ENCODE measurements around the gene CHCHD1. TPM values are rescaled to one million over a fixed set of nuclear protein-coding genes. Genes with fewer than 3 reads are reported as not detected.

CHCHD1 gene
- total and polyA plus RNA-seq, 7 experiments from 2014 or later = 5.6 to 49.6 (median 17.1) TPM

- H3K9me3 ChIP-seq (ENCODE audit: control insufficient read depth in 2 of 3, low read length in 3 of 3) = no peaks in the 10 kb centered on the region
- H3K27ac ChIP-seq (ENCODE audit: low read depth, low read length) = no peak overlapping the region
- intact Hi-C loops (cut with micrococcal nuclease) = loop anchor here in 1 of 2 donors (5.0 kb wide), 1 partner anchor 316 kb away; the partner anchor contains the start of gene PPP3CB
- peaks cover 23 to 33% (median 27%) of the 10 kb centered on the region in 7 donors for H3K4me1 Mint-ChIP-seq
- H3K27ac Mint-ChIP-seq = peak overlapping the region; percentile 64 to 91 (median 86)
- DNase-seq (no peak), ATAC-seq (no peak)
- no peaks in the 10 kb centered on the region for H3K27me3 ChIP-seq (ENCODE audit: control insufficient read depth in 2 of 2, insufficient read depth in 2 of 2, low read length in 2 of 2)
- CTCF ChIA-PET = no interaction called here
- peaks cover 0 to 50% (median 27%) of the 10 kb centered on the region in 5 donors for H3K36me3 Mint-ChIP-seq
- H3K4me3 ChIP-seq (ENCODE audit: low read length) = no peak overlapping the region
- H3K36me3 ChIP-seq (ENCODE audit: control insufficient read depth in 2 of 3, insufficient read depth in 3 of 3, low read length in 3 of 3) = peaks cover 0 to 69% (median 4%) of the 10 kb centered on the region in 3 experiments
- peaks cover 15 to 19% of the 10 kb centered on the region in 2 donors for H3K4me1 ChIP-seq (ENCODE audit: control insufficient read depth in 2 of 2, insufficient read depth in 2 of 2, low read length in 2 of 2)
- H3K9me3 Mint-ChIP-seq = peaks cover 0 to 2% (median 0%) of the 10 kb centered on the region in 11 donors
- POLR2A ChIA-PET = interaction anchor here (0.6 to 1.5 kb wide), 5 partner anchors 14 to 371 kb away, joined by 3 to 7 read pairs (median 3); a partner anchor contains a TSS
- no peaks in the 10 kb centered on the region for H3K27me3 Mint-ChIP-seq
- peak overlapping the region in 2 of 10 donors; percentile 39 to 62 for H3K4me3 Mint-ChIP-seq
These were observed 31.5 kb downstream of the CHCHD1 start for GRCh38 chr10:73813333-73813732.

DNA sequence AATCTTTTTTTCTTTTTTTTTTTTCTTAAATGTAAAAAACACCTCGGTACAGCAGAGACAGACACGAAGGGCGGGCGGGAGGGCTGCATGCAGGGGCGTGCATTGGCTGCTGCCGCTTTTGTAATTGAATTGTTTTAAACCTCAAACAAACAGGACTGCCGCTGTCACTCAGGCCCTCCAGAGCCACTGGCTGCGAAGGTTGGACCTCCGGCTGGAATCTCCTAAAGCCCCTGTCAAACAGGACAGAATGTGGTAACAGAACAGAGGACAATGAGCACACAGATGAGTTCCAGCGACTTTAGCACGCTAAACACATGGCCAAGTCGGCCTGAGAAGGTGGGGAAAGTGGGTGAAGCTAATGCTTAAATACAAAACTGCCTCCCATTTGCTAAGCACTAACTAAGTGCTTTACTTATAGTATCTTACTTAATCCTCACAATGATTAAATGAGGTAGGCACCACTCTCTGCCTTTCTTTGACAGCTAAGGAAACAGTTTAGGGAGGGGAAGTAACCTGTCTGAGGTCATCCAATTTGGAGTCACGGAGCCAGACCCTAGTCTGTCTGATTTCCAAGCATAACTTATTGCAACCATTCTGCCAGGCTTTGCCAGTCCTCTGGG lies 32.5 kb downstream of the CHCHD1 start:
- no peak overlapping the region for H3K27ac ChIP-seq (ENCODE audit: low read depth, low read length)
- H3K36me3 ChIP-seq (ENCODE audit: control insufficient read depth in 2 of 3, insufficient read depth in 3 of 3, low read length in 3 of 3) = peaks cover 0 to 69% (median 7%) of the 10 kb centered on the region in 3 experiments
- ATAC-seq (no peak), DNase-seq (no peak)
- no peak overlapping the region for H3K4me3 ChIP-seq (ENCODE audit: low read length)
- no peaks in the 10 kb centered on the region for H3K9me3 ChIP-seq (ENCODE audit: control insufficient read depth in 2 of 3, low read length in 3 of 3)
- CTCF ChIA-PET = no interaction called here
- Mint-ChIP-seq H3K4me1 (peaks cover 13 to 22% (median 19%) of the 10 kb centered on the region in 7 donors), H3K27me3 (no peaks in the 10 kb centered on the region), H3K27ac (peak overlapping the region in 2 of 9 donors; percentile 41 to 53), H3K36me3 (peaks cover 0 to 52% (median 21%) of the 10 kb centered on the region in 5 donors), H3K4me3 (no peak overlapping the region), H3K9me3 (peaks cover 0 to 2% (median 0%) of the 10 kb centered on the region in 11 donors)
- intact Hi-C loops (cut with micrococcal nuclease) = loop anchor here in 1 of 2 donors (5.0 kb wide), 1 partner anchor 317 kb away; the partner anchor contains the start of gene PPP3CB
- H3K27me3 ChIP-seq (ENCODE audit: control insufficient read depth in 2 of 2, insufficient read depth in 2 of 2, low read length in 2 of 2) = no peaks in the 10 kb centered on the region
- POLR2A ChIA-PET = interaction anchor here (1.0 to 1.5 kb wide), 2 partner anchors 28 to 43 kb away, joined by 3 to 7 read pairs; a partner anchor contains a TSS
- H3K4me1 ChIP-seq (ENCODE audit: control insufficient read depth in 2 of 2, insufficient read depth in 2 of 2, low read length in 2 of 2) = peaks cover 8 to 11% of the 10 kb centered on the region in 2 donors

GRCh38 chr10:73814896-73815718 lies 33.3 kb downstream of the CHCHD1 start:
- intact Hi-C loops (cut with micrococcal nuclease) = loop anchor here in 1 of 2 donors (5.0 kb wide), 1 partner anchor 318 kb away; the partner anchor contains the start of gene PPP3CB
- Mint-ChIP-seq H3K4me1 (peaks cover 5 to 19% (median 12%) of the 10 kb centered on the region in 7 donors), H3K4me3 (no peak overlapping the region), H3K27ac (peak overlapping the region in 3 of 9 donors; percentile 41 to 53 (median 46)), H3K27me3 (no peaks in the 10 kb centered on the region), H3K9me3 (peaks cover 0 to 2% (median 0%) of the 10 kb centered on the region in 11 donors), H3K36me3 (peaks cover 0 to 56% (median 19%) of the 10 kb centered on the region in 5 donors)
- ChIA-PET CTCF (no interaction called here), POLR2A (interaction anchor here (1.0 to 1.5 kb wide), 4 partner anchors 39 to 319 kb away, joined by 3 to 7 read pairs (median 4); partner anchors contain the start of genes CAMK2G and PPP3CB)
- Histone ChIP-seq H3K36me3 (ENCODE audit: control insufficient read depth in 2 of 3, insufficient read depth in 3 of 3, low read length in 3 of 3) (peaks cover 0 to 74% (median 8%) of the 10 kb centered on the region in 3 experiments), H3K27me3 (ENCODE audit: control insufficient read depth in 2 of 2, insufficient read depth in 2 of 2, low read length in 2 of 2) (no peaks in the 10 kb centered on the region), H3K9me3 (ENCODE audit: control insufficient read depth in 2 of 3, low read length in 3 of 3) (no peaks in the 10 kb centered on the region), H3K4me3 (ENCODE audit: low read length) (no peak overlapping the region), H3K27ac (ENCODE audit: low read depth, low read length) (no peak overlapping the region), H3K4me1 (ENCODE audit: control insufficient read depth in 2 of 2, insufficient read depth in 2 of 2, low read length in 2 of 2) (peaks cover under 1 to 5% of the 10 kb centered on the region in 2 donors)
- DNase-seq (no peak), ATAC-seq (no peak)

DNA sequence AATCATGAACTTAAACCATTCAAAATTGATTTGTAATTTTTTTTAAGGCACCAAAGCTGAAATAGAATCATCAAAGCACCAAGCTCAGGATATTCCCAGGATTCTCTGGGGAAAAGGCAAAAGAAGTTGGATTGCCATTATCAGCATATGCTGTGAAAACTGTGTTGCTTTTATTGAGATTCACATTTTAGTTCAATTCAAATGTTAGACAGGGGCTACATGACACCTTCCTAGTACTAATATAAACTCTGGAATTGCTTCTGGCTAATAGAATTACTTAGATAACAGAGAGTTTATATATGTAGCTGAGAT lies 33.8 kb downstream of the CHCHD1 start:
- no peak overlapping the region for H3K27ac ChIP-seq (ENCODE audit: low read depth, low read length)
- no peak for ATAC-seq
- POLR2A ChIA-PET = interaction anchor here (1.0 to 1.4 kb wide), 3 partner anchors 38 to 319 kb away, joined by 3 to 5 read pairs (median 4); partner anchors contain the start of genes CAMK2G and PPP3CB
- CTCF ChIA-PET = no interaction called here
- H3K27me3 ChIP-seq (ENCODE audit: control insufficient read depth in 2 of 2, insufficient read depth in 2 of 2, low read length in 2 of 2) = no peaks in the 10 kb centered on the region
- H3K36me3 ChIP-seq (ENCODE audit: control insufficient read depth in 2 of 3, insufficient read depth in 3 of 3, low read length in 3 of 3) = peaks cover 0 to 75% (median 8%) of the 10 kb centered on the region in 3 experiments
- no peak overlapping the region for H3K4me3 ChIP-seq (ENCODE audit: low read length)
- no peak for DNase-seq
- Mint-ChIP-seq H3K27ac (peak overlapping the region in 4 of 9 donors; percentile 21 to 56 (median 31)), H3K27me3 (no peaks in the 10 kb centered on the region), H3K4me1 (peaks cover 0 to 14% (median 7%) of the 10 kb centered on the region in 7 donors), H3K4me3 (no peak overlapping the region), H3K36me3 (peaks cover 0 to 58% (median 15%) of the 10 kb centered on the region in 5 donors), H3K9me3 (peaks cover 0 to 2% (median 0%) of the 10 kb centered on the region in 11 donors)
- H3K9me3 ChIP-seq (ENCODE audit: control insufficient read depth in 2 of 3, low read length in 3 of 3) = no peaks in the 10 kb centered on the region
- intact Hi-C loops (cut with micrococcal nuclease) = no loop called here
- H3K4me1 ChIP-seq (ENCODE audit: control insufficient read depth in 2 of 2, insufficient read depth in 2 of 2, low read length in 2 of 2) = peaks cover 0 to 1% of the 10 kb centered on the region in 2 donors

DNA sequence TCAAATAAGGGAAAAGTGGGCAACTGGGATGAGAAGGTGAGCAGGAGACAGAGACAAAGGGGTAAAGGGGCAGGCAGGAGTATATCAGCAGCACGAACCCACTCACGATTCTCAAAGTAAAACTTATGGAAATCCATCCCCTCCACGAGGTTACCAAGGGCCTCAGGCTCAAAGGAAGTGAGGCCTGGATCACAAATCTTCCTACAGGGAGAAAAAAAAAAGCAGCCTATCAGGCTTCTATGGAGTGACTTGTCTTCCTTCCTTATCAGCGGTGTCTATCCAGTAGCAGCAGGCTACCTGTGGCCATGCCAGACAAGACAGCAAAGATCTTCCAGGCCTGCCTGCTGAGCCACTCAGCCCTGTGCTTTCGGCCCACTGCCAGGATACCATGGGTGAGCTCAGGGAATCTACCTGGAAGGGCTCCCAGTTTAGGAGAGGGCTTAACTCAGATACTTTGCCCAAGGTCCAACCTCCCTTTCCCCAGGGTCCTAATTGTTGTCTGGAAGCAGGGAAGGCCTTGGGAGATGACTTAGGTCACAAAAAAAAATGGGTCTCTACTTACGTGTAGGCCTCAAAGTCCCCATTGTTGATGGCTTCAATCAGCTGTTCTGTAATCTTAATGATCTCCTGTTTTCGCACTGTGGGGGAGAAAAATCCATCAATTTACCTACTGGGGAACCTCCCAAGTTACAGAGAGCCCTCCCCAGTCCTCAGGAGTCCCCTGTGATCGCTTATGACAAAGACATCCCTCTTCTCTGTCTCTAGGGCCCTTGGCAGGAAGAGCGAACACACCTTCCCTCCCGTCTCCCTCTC lies 35.3 kb downstream of the CHCHD1 start:
- no peak overlapping the region for H3K4me3 Mint-ChIP-seq
- ChIA-PET CTCF (interaction anchor here (0.7 to 1.0 kb wide), 2 partner anchors 63 to 197 kb away, joined by 3 read pairs; no protein-coding TSS in a partner anchor), POLR2A (interaction anchor here (1.0 kb wide), 1 partner anchor 83 kb away, joined by 7 read pairs; no protein-coding TSS in a partner anchor)
- H3K4me3 ChIP-seq (ENCODE audit: low read length) = no peak overlapping the region
- peaks cover 0 to 81% (median 8%) of the 10 kb centered on the region in 3 experiments for H3K36me3 ChIP-seq (ENCODE audit: control insufficient read depth in 2 of 3, insufficient read depth in 3 of 3, low read length in 3 of 3)
- no peaks in the 10 kb centered on the region for H3K9me3 ChIP-seq (ENCODE audit: control insufficient read depth in 2 of 3, low read length in 3 of 3)
- H3K4me1 ChIP-seq (ENCODE audit: control insufficient read depth in 2 of 2, insufficient read depth in 2 of 2, low read length in 2 of 2) = no peaks in the 10 kb centered on the region
- ATAC-seq (no peak), DNase-seq (no peak)
- H3K27ac Mint-ChIP-seq = peak overlapping the region in 5 of 9 donors; percentile 14 to 70 (median 38)
- H3K27me3 Mint-ChIP-seq = no peaks in the 10 kb centered on the region
- H3K4me1 Mint-ChIP-seq = peaks cover 0 to 14% (median 6%) of the 10 kb centered on the region in 7 donors
- no peak overlapping the region for H3K27ac ChIP-seq (ENCODE audit: low read depth, low read length)
- intact Hi-C loops (cut with micrococcal nuclease) = no loop called here
- H3K27me3 ChIP-seq (ENCODE audit: control insufficient read depth in 2 of 2, insufficient read depth in 2 of 2, low read length in 2 of 2) = no peaks in the 10 kb centered on the region
- H3K36me3 Mint-ChIP-seq = peaks cover 0 to 63% (median 19%) of the 10 kb centered on the region in 5 donors
- H3K9me3 Mint-ChIP-seq = peaks cover 0 to 2% (median 0%) of the 10 kb centered on the region in 11 donors
